M059J (cell line): ENCODE data around the gene CREBRF. TPM values are rescaled to one million over a fixed set of nuclear protein-coding genes. Genes with fewer than 3 reads are reported as not detected.
"Not testable (repeated sequence)": the region's sequence is repeated elsewhere in the genome, so short reads cannot be mapped to it uniquely, and the experiment has no call there.

Source experiments
- DNase-seq: peaks from one replicate; pipeline ENCODE4 v3.0.0-alpha.2; 2012; ENCODE audit warnings: low read depth
- total RNA-seq: library from RNA; depleted of rRNA; stranded (reverse); fragments of >200 nt; shearing (Covaris generic); gene quantifications from 2 replicates; pipeline ENCODE4 v1.2.3, GENCODE V29; 2014

The CREBRF gene
- total RNA-seq, 1 experiment from 2014 or later, result 11.6 TPM

GRCh38 chr5:173035904-173036707, 20.0 kb upstream of the CREBRF start:
- no peak for DNase-seq

- no peak for DNase-seq
Observed at GRCh38 chr5:173039188-173039587, 17.0 kb upstream of the CREBRF start.

- no peak for DNase-seq
Observed at GRCh38 chr5:173039964-173040363, 16.2 kb upstream of the CREBRF start.

GRCh38 chr5:173041881-173042762, 14.0 kb upstream of the CREBRF start:
- peak; percentile 37 for DNase-seq

GRCh38 chr5:173042763-173043107, 13.4 kb upstream of the CREBRF start:
- DNase-seq, result no peak

DNA sequence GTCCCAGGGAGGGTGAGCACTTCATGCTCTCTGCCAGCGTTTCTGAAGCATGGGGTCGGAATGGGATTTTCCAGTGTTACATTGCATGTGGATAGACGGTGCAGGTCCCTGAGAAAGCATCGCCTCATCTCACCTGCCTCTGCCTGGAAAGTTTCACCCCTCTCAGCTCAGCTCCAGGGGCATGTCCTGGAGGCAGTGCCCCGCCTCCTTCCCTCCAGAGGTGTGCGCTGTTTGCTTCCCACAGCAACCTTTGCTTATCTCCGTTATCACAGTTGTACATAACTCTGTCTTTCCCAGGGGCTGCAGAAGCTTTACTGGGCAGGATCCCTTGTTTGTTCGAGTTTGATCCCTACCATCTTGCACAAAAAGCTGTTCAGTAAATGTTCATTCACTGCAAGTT, 10.7 kb upstream of the CREBRF start:
- DNase-seq, result no peak

- not testable (repeated sequence) for DNase-seq
Observed at GRCh38 chr5:173047096-173047837, 8.9 kb upstream of the CREBRF start.

DNA sequence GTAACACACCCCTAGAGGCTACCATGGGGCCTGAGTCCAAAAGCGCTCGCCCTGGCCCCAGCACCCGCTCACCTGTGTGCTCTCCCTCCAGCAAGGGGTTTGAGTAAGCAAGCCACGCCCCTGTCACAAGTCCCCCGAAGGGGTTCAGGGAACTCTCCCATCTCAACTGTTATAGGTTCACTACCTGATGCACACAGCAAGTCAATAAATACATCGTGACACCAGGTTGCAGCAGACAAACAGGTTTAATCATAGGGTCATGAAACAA, 8.4 kb upstream of the CREBRF start:
- DNase-seq, result no peak

GRCh38 chr5:173050791-173051190, 5.4 kb upstream of the CREBRF start:
- peak; percentile 34 for DNase-seq

DNA sequence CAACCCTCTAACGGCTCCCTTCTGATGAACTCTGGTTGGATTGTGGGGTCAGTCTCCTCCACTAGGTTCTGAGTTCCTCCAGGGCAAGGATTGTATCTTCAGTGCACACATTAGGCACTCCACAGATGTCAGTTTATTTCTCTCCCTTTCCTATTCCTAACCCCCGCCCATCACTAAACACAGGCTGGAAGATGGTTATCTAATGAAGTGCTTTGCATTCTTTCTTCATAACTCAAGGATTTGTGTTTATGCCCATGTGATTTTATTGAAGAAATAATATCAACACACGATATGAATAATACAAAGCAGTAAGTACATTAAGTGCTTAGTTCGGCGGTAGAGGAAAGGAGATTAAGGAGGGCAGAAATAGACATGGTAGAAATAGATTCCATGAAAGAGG, 4.4 kb upstream of the CREBRF start:
- DNase-seq, result peak; percentile 79

DNA sequence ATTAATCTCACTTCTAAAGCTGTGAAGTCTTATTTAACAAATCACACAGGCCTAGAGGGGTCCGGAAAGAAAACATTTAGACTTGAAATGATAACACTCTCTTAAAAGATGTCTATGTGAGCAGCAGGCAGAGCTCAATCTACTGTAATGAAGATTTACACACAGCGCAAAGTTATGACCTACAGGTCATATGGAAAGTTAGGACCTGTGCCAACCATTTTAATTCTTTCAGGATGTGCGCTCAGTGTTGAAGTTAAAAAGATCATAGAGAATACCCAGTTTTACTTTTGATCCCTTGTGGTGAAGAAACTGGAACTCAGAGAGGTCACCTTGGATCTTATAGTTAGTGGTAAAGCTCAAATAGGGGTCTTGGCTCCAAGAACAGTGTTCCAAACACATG, 3.1 kb upstream of the CREBRF start:
- DNase-seq, result peak; percentile 35

DNA sequence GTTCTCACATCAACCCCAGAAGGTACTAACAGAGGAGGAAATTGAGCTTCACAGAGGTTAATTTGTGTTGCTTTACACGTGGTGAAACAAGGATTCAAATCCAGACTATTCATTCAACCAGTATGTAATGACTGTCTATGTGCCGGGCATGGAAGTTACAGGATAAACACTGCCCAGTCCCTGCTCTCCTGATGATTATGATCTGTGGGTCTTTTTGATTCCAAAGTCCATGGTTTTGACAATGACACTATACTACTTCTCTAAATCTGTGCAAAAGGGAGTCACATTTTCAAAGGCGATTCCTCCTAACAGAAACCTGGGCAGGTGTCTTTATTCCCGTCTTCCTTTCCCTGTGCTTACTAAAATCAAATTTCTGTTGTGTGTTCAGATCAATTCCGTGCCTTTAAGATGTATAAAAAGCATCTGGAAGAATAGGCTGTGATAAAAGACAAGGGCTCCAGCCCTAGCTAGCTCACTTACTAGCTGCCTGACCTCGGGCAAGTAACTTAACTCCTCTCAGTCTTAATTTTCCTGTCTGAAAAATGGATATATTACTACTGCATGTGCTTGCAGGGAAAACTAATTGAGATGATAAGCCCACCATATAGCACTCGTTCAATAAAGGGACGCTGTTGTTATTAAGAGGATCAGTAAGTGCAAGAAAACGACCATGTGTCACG, 970 bp upstream of the CREBRF start:
- no peak for DNase-seq

DNA sequence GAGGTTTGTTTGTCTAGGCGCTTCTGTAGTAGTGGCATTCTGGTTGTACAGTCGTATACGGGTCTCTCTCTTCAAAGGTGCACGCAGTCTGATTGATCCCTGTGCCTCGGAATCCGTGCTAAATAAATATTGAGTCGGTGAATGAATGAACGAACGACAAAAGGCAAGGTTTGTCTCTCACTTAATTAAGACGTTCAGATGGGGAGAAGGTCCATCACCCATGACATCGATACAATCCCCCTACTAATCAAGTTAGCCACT, 500 bp upstream of the CREBRF start:
- DNase-seq, result no peak

- DNase-seq, result no peak
Observed at GRCh38 chr5:173056783-173057061, 570 bp downstream of the CREBRF start.

DNA sequence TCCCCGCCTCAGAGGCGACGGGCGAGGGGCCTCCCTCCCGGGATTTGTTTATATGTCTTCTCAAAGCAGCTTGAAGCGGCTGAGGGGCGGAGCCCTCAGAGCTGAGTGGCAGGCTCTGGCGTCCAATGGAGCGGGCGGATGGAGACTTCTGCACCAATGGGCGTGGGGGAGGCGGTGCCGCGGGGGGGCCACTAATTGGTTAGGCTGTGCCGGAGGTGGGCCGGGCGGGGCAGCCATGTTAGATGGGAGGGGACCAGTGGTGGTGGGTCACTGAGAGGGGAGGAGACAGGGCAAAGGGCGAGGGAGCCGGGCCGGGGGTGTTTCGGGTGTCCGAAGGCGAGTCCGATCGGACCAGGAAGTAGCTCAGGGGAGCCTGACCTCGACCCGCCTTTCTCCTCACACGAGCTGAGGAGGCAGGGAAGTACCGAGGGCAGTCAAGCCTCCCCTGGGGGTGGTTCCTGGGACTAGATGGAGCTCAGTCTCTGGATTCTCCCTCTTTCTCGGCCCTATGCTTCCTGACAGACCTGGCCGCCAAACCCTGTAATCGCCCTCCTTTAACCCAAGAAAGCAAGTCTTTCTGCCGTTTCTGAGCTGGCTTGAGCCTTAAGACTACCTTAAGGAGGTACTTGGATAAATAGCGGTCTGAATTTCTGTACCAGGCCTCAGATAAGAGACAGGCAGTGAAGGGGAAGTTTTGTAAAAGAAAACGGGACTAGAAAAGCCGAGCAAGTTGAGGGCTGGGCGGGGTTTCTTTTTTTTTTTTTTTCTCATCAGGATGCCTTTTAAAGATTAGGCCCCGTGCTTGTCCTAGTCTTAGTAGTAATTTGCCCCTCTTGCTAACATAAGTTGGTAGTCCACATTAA, 1.1 kb downstream of the CREBRF start:
- peak; percentile 96 for DNase-seq

DNA sequence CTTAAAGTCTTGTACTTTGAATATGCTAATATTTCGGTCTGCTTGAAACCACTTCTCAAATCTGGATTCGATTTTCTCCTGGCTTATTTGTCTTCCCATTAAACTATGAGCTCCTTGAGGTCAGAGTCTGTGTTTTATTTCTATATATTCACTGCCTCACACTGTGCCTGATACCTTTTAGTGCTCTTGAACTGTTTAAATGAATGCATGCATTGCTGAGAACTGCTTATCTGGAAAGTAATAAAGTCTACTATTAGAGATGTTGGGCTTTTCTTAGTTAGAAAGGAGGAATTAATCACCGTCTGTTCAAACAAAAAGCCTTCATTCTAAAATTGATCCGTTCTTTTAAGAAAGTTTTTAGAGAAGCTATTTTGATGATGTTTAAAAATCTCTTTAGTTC, 6.0 kb downstream of the CREBRF start:
- DNase-seq, result no peak

GRCh38 chr5:173065155-173065554, 9.0 kb downstream of the CREBRF start:
- DNase-seq, result no peak

GRCh38 chr5:173069671-173070070, 13.5 kb downstream of the CREBRF start:
- no peak for DNase-seq

- no peak for DNase-seq
Observed at GRCh38 chr5:173075137-173075843, 19.1 kb downstream of the CREBRF start.

DNA sequence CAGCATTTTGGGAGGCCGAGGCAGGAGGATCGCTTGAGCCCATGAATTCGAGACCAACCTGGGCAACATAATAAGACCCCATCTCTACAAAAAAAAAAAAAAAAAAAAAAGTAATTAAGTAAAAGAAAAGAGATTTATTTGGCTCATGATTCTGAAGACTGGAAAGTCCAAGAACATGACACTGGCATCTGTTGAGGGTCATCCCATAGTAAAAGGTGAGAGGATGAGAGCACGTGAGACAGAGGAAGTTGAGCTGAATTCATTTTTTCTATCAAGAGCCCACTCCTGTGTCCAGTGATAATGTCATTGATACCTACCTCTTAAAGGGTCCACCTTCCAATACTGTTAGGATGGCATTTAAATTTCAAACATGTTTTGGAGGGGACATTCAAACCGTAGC, 19.8 kb downstream of the CREBRF start:
- no peak for DNase-seq

- not testable (repeated sequence) for DNase-seq
Observed at GRCh38 chr5:173076471-173076870, 20.3 kb downstream of the CREBRF start.
